ENCODE results near the gene ARF1. TPM values are rescaled to one million over a fixed set of nuclear protein-coding genes. Genes with fewer than 3 reads are reported as not detected.

Gene ARF1
- total and polyA plus RNA-seq, 2 experiments from 2014 or later: 250 to 609 TPM

- DNase-seq (ENCODE audit: low spot score): no peak
- no peaks in the 10 kb centered on the region for H3K27me3 ChIP-seq
- H3K9me3 ChIP-seq (ENCODE audit: low read depth): no peaks in the 10 kb centered on the region
- H3K9me2 ChIP-seq (replicated peaks; ENCODE audit: insufficient read depth): no peaks in the 10 kb centered on the region
- H3K4me2 ChIP-seq: no peak overlapping the region
- H3K4me3 ChIP-seq: no peak overlapping the region
- WGBS (ENCODE audit: low lambda C conversion rate, missing lambda C conversion rate): 94% methylated on average over 12 of the region's 12 CpGs
- no peaks in the 10 kb centered on the region for H3K36me3 ChIP-seq (replicated peaks; ENCODE audit: insufficient read depth, low read depth)
- H3K79me2 ChIP-seq: peaks cover 64% of the 10 kb centered on the region
- peaks cover 17% of the 10 kb centered on the region for H3K4me1 ChIP-seq (ENCODE audit: insufficient read depth)
- no peak overlapping the region for H2AFZ ChIP-seq
- no peak for TF ChIP-seq CTCF (IDR thresholded peaks at IDR 0.05; ENCODE audit: poor library complexity)
- no peak for TF ChIP-seq EZH2phosphoT487 (IDR thresholded peaks at IDR 0.05; ENCODE audit: low read depth, severe bottlenecking, unreplicated experiment)
- TF ChIP-seq EZH2 (IDR thresholded peaks at IDR 0.05; ENCODE audit: borderline replicate concordance): no peak
- peaks cover 64% of the 10 kb centered on the region for H4K20me1 ChIP-seq (ENCODE audit: insufficient read depth, poor library complexity, severe bottlenecking)
- no peak overlapping the region for H3K27ac ChIP-seq
Observed at GRCh38 chr1:228143480-228144192, 61.1 kb downstream of the ARF1 start.

GRCh38 chr1:228144193-228144992 lies 61.9 kb downstream of the ARF1 start:
- Histone ChIP-seq H3K4me2 (no peak overlapping the region), H3K79me2 (peaks cover 64% of the 10 kb centered on the region), H3K4me3 (no peak overlapping the region), H3K27me3 (no peaks in the 10 kb centered on the region), H3K9me3 (ENCODE audit: low read depth) (no peaks in the 10 kb centered on the region), H3K27ac (no peak overlapping the region), H2AFZ (no peak overlapping the region), H4K20me1 (ENCODE audit: insufficient read depth, poor library complexity, severe bottlenecking) (peaks cover 64% of the 10 kb centered on the region), H3K4me1 (ENCODE audit: insufficient read depth) (peaks cover 23% of the 10 kb centered on the region), H3K9me2 (replicated peaks; ENCODE audit: insufficient read depth) (no peaks in the 10 kb centered on the region), H3K36me3 (replicated peaks; ENCODE audit: insufficient read depth, low read depth) (no peaks in the 10 kb centered on the region)
- peak; percentile 20 for DNase-seq (ENCODE audit: low spot score)
- 86% methylated on average over 16 of the region's 16 CpGs for WGBS (ENCODE audit: low lambda C conversion rate, missing lambda C conversion rate)
- TF ChIP-seq CTCF (IDR thresholded peaks at IDR 0.05; ENCODE audit: poor library complexity): no peak
- TF ChIP-seq EZH2phosphoT487 (IDR thresholded peaks at IDR 0.05; ENCODE audit: low read depth, severe bottlenecking, unreplicated experiment): no peak
- TF ChIP-seq EZH2 (IDR thresholded peaks at IDR 0.05; ENCODE audit: borderline replicate concordance): no peak

GRCh38 chr1:228144993-228145343 lies 62.5 kb downstream of the ARF1 start:
- Histone ChIP-seq H3K9me3 (ENCODE audit: low read depth) (no peaks in the 10 kb centered on the region), H3K4me1 (ENCODE audit: insufficient read depth) (peaks cover 28% of the 10 kb centered on the region), H3K79me2 (peaks cover 64% of the 10 kb centered on the region), H3K27ac (no peak overlapping the region), H3K36me3 (replicated peaks; ENCODE audit: insufficient read depth, low read depth) (no peaks in the 10 kb centered on the region), H2AFZ (no peak overlapping the region), H3K4me3 (no peak overlapping the region), H4K20me1 (ENCODE audit: insufficient read depth, poor library complexity, severe bottlenecking) (peaks cover 64% of the 10 kb centered on the region), H3K27me3 (no peaks in the 10 kb centered on the region), H3K9me2 (replicated peaks; ENCODE audit: insufficient read depth) (no peaks in the 10 kb centered on the region), H3K4me2 (no peak overlapping the region)
- 96% methylated on average over 8 of the region's 8 CpGs for WGBS (ENCODE audit: low lambda C conversion rate, missing lambda C conversion rate)
- TF ChIP-seq EZH2phosphoT487 (IDR thresholded peaks at IDR 0.05; ENCODE audit: low read depth, severe bottlenecking, unreplicated experiment): no peak
- TF ChIP-seq CTCF (IDR thresholded peaks at IDR 0.05; ENCODE audit: poor library complexity): no peak
- TF ChIP-seq EZH2 (IDR thresholded peaks at IDR 0.05; ENCODE audit: borderline replicate concordance): no peak
- no peak for DNase-seq (ENCODE audit: low spot score)
